Natural killer cell (primary cell): ENCODE measurements around the gene CASTOR1. TPM values are rescaled to one million over a fixed set of nuclear protein-coding genes. Genes with fewer than 3 reads are reported as not detected.

ENCODE experiments used
- ATAC-seq, 3 donors: fragments of 150-1000 bp in 2 of 3; fragments of 200-7000 bp in 1 of 3; cut with Tn5 transposase; 1 replicate in 1 of 3; 2 replicates in 2 of 3; pipeline ENCODE4 v1.10.0; 2021; ENCODE audit warnings: mild to moderate bottlenecking in 2 of 3, moderate library complexity in 2 of 3
- DNase-seq, 2 donors: peaks; one replicate each; pipeline versions ENCODE4 v3.0.0 to v3.0.0-alpha.2; 2013 to 2021; ENCODE audit warnings: mixed read lengths in 1 of 2
- H3K27ac ChIP-seq: one replicate; pipeline ENCODE4 v1.5.1; 2013; ENCODE audit warnings: mild to moderate bottlenecking, low read length
- H3K27me3 ChIP-seq: one replicate; pipeline ENCODE4 v1.6.1; 2013; ENCODE audit warnings: low read length; ENCODE audit not compliant: control insufficient read depth, insufficient read depth
- H3K36me3 ChIP-seq: one replicate; pipeline ENCODE4 v1.6.1; 2013; ENCODE audit warnings: low read length; ENCODE audit not compliant: control insufficient read depth, insufficient read depth
- H3K4me1 ChIP-seq: one replicate; pipeline ENCODE4 v1.6.1; 2013; ENCODE audit warnings: low read length; ENCODE audit not compliant: control insufficient read depth, insufficient read depth
- H3K4me3 ChIP-seq: one replicate; pipeline ENCODE4 v1.5.1; 2013; ENCODE audit warnings: low read length
- H3K9me3 ChIP-seq: one replicate; pipeline ENCODE4 v1.6.1; 2013; ENCODE audit warnings: low read length; ENCODE audit not compliant: control insufficient read depth, insufficient read depth
- H3K27ac Mint-ChIP-seq, 2 donors: one replicate each; pipeline ENCODE4 v1.8.0; 2022; ENCODE audit warnings: mild to moderate bottlenecking in 2 of 2, mixed read lengths in 2 of 2, moderate library complexity in 1 of 2
- H3K27me3 Mint-ChIP-seq, 2 donors: one replicate each; pipeline ENCODE4 v1.8.0; 2022; ENCODE audit warnings: low read depth in 2 of 2, mixed read lengths in 2 of 2
- H3K36me3 Mint-ChIP-seq: one replicate; pipeline ENCODE4 v1.8.0; 2022; ENCODE audit warnings: mixed read lengths
- H3K4me1 Mint-ChIP-seq, 2 donors: one replicate each; pipeline ENCODE4 v1.8.0; 2022; ENCODE audit warnings: mixed read lengths in 2 of 2
- H3K4me3 Mint-ChIP-seq: one replicate; pipeline ENCODE4 v1.8.0; 2022; ENCODE audit warnings: mild to moderate bottlenecking, moderate library complexity, mixed read lengths
- H3K9me3 Mint-ChIP-seq, 2 donors: one replicate each; pipeline ENCODE4 v1.8.0; 2022; ENCODE audit warnings: mixed read lengths in 2 of 2
- CTCF ChIP-seq: fragments of 200-600 bp; IDR thresholded peaks from one replicate; pipeline ENCODE4 v1.8.0; 2022; ENCODE audit warnings: antibody characterized with exemption
- WGBS: methylation state at CpG from one replicate; pipeline ENCODE4 v1.1.7; 2013; ENCODE audit warnings: missing lambda C conversion rate; ENCODE audit not compliant: insufficient coverage; 5-methylcytosine and 5-hydroxymethylcytosine counted together
- intact Hi-C: fragments of 100-400 bp; cut with micrococcal nuclease; formaldehyde crosslinking; loops from one replicate; pipeline ENCODE4 v1.14.2; 2022
- total RNA-seq, 4 donors: library from RNA; stranded (reverse); fragments of 120-200 nt in 1 of 4; gene quantifications; one replicate each; pipeline versions ENCODE4 v1.2.3 to v1.2.4, GENCODE V29; 2013 to 2022

Gene CASTOR1
- total RNA-seq, 3 donors from 2014 or later (not counting 1 experiment from before 2014, with no cell fraction given), result 7.0 to 11.9 (median 8.8) TPM

GRCh38 chr22:30318799-30319419 lies 29.6 kb upstream of the CASTOR1 start:
- DNase-seq (no peak), ATAC-seq (peak in 1 of 3 donors; percentile 10)
- H3K4me1 ChIP-seq, result peaks cover 83% of the 10 kb centered on the region
- no peaks in the 10 kb centered on the region for H3K9me3 ChIP-seq
- Mint-ChIP-seq H3K36me3 (no peaks in the 10 kb centered on the region), H3K9me3 (no peaks in the 10 kb centered on the region), H3K4me1 (peaks cover 72 to 92% of the 10 kb centered on the region in 2 donors), H3K27ac (peak overlapping the region; percentile 43 to 77), H3K27me3 (no peaks in the 10 kb centered on the region), H3K4me3 (no peak overlapping the region)
- no peaks in the 10 kb centered on the region for H3K27me3 ChIP-seq
- intact Hi-C loops, result no loop called here
- TF ChIP-seq CTCF, result no peak
- no peak overlapping the region for H3K27ac ChIP-seq
- WGBS, result 82% methylated on average over 7 of the region's 7 CpGs
- peaks cover 18% of the 10 kb centered on the region for H3K36me3 ChIP-seq
- no peak overlapping the region for H3K4me3 ChIP-seq

DNA sequence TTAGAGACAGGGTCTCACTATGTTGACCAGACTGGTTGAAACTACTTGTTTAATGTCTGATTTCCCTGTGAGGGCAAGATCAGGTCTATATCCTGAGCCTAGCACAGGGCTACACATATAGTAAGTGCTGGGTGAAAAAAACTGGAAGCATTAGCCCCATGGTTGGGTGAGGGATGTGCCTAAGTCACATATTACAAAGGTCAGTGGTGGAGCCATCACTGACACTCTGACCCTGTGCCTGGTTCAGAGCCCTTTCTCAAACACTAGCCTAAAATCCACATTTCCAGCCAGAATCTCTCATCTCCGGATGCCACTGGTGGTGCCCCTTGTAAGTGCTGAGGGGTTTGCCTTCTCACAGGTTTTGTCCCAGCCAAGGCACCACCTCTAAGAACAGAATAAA lies 28.5 kb upstream of the CASTOR1 start:
- Histone ChIP-seq H3K4me1 (peaks cover 83% of the 10 kb centered on the region), H3K27me3 (no peaks in the 10 kb centered on the region), H3K36me3 (peaks cover 18% of the 10 kb centered on the region), H3K9me3 (no peaks in the 10 kb centered on the region), H3K27ac (no peak overlapping the region), H3K4me3 (no peak overlapping the region)
- intact Hi-C loops, result no loop called here
- DNase-seq (no peak), ATAC-seq (no peak)
- H3K4me1 Mint-ChIP-seq, result peaks cover 71 to 92% of the 10 kb centered on the region in 2 donors
- TF ChIP-seq CTCF, result no peak
- H3K4me3 Mint-ChIP-seq, result no peak overlapping the region
- no peaks in the 10 kb centered on the region for H3K9me3 Mint-ChIP-seq
- no peaks in the 10 kb centered on the region for H3K27me3 Mint-ChIP-seq
- H3K36me3 Mint-ChIP-seq, result no peaks in the 10 kb centered on the region
- peak overlapping the region; percentile 70 to 77 for H3K27ac Mint-ChIP-seq
- 100% methylated on average over 1 of the region's 1 CpG for WGBS

GRCh38 chr22:30315962-30316576 lies 26.8 kb upstream of the CASTOR1 start:
- Mint-ChIP-seq H3K4me1 (peaks cover 85 to 97% of the 10 kb centered on the region in 2 donors), H3K27me3 (no peaks in the 10 kb centered on the region), H3K9me3 (no peaks in the 10 kb centered on the region), H3K27ac (peak overlapping the region; percentile 37 to 80), H3K4me3 (no peak overlapping the region), H3K36me3 (no peaks in the 10 kb centered on the region)
- no peak for TF ChIP-seq CTCF
- H3K36me3 ChIP-seq, result peaks cover 18% of the 10 kb centered on the region
- no peak overlapping the region for H3K4me3 ChIP-seq
- no peaks in the 10 kb centered on the region for H3K27me3 ChIP-seq
- 68% methylated on average over 2 of the region's 2 CpGs for WGBS
- ATAC-seq, result no peak
- H3K9me3 ChIP-seq, result no peaks in the 10 kb centered on the region
- peak in 1 of 2 donors; percentile 42 for DNase-seq
- intact Hi-C loops, result no loop called here
- no peak overlapping the region for H3K27ac ChIP-seq
- peaks cover 91% of the 10 kb centered on the region for H3K4me1 ChIP-seq
